Neural progenitor cell (in vitro differentiated cells): Measurements from ENCODE around the gene CTNNA3.

Source experiments
- EZH2 ChIP-seq: fragments of 200-600 bp; sonication (generic); IDR thresholded peaks from 2 replicates; pipeline ENCODE4 v1.6.1; 2017; ENCODE audit warnings: antibody characterized with exemption, mild to moderate bottlenecking, moderate library complexity
- EZH2phosphoT487 ChIP-seq: fragments of 200-600 bp; sonication (generic); IDR thresholded peaks from 2 replicates; pipeline ENCODE4 v1.6.1; 2017; ENCODE audit warnings: antibody characterized with exemption
- TF ChIP-seq, protein P1 (sequence below): fragments of 200-600 bp; sonication (generic); IDR thresholded peaks from 2 replicates; pipeline ENCODE4 v1.5.1; 2017; ENCODE audit warnings: antibody characterized with exemption, mild to moderate bottlenecking

DNA sequence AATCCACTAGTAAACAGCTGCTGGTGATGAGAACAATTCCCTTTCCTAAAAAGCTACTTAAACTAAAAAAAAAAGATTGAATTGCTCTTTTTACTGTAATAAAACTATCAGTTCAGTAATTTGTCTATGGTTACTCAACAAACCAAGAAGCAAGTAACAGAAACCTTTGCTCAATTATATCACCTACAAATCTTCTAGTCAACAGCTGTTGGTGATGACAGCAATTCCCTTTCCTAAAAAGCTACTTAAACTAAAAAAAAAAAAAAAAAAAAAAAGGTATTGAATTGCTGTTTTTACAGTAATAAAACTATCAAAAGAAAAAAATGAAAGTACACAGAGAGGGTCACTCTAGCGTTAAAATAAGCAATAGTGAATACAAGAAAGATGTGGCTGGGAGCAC is 158.1 kb downstream of the CTNNA3 start:
- no peak for TF ChIP-seq EZH2phosphoT487
- TF ChIP-seq, protein P1, sequence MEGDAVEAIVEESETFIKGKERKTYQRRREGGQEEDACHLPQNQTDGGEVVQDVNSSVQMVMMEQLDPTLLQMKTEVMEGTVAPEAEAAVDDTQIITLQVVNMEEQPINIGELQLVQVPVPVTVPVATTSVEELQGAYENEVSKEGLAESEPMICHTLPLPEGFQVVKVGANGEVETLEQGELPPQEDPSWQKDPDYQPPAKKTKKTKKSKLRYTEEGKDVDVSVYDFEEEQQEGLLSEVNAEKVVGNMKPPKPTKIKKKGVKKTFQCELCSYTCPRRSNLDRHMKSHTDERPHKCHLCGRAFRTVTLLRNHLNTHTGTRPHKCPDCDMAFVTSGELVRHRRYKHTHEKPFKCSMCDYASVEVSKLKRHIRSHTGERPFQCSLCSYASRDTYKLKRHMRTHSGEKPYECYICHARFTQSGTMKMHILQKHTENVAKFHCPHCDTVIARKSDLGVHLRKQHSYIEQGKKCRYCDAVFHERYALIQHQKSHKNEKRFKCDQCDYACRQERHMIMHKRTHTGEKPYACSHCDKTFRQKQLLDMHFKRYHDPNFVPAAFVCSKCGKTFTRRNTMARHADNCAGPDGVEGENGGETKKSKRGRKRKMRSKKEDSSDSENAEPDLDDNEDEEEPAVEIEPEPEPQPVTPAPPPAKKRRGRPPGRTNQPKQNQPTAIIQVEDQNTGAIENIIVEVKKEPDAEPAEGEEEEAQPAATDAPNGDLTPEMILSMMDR: no peak
- no peak for TF ChIP-seq EZH2
